Testis (tissue), 2 donors: ENCODE data around the gene ARL6IP1.

Experiments used
- CTCF ChIP-seq, 3 experiments: fragments of 450-650 bp in 2 of 3; fragments of 200-600 bp in 1 of 3; sonication (generic) in 1 of 3; IDR thresholded peaks; one replicate each; pipeline ENCODE4 v1.5.1; 2016 to 2019; ENCODE audit warnings: antibody characterized with exemption in 3 of 3, mild to moderate bottlenecking in 2 of 3, moderate library complexity in 1 of 3
- POLR2A ChIP-seq: fragments of 450-650 bp; IDR thresholded peaks from one replicate; pipeline ENCODE4 v1.6.1; 2017; ENCODE audit warnings: antibody characterized with exemption, mild to moderate bottlenecking, moderate library complexity

GRCh38 chr16:18803569-18804462 lies 2.5 kb upstream of the ARL6IP1 start:
- no peak for TF ChIP-seq CTCF (IDR thresholded peaks at IDR 0.05)
- no peak for TF ChIP-seq POLR2A
